HG02870 (cell line): ENCODE measurements around the gene KLK14.

Experiments
- ATAC-seq: cut with Tn5 transposase; IDR thresholded peaks from one replicate; pipeline ENCODE4 v1.9.1; 2021; ENCODE audit warnings: mild to moderate bottlenecking, moderate library complexity; ENCODE audit not compliant: unreplicated experiment

The KLK14 gene

GRCh38 chr19:51055866-51056265 lies 26.8 kb downstream of the KLK14 start:
- ATAC-seq, result no peak

- ATAC-seq, result no peak
These were observed 35.7 kb downstream of the KLK14 start for GRCh38 chr19:51047031-51047335.

- ATAC-seq, result no peak
These were observed 38.4 kb downstream of the KLK14 start for GRCh38 chr19:51044327-51044726.

- ATAC-seq, result no peak
These were observed 39.2 kb downstream of the KLK14 start for GRCh38 chr19:51043497-51043896.

GRCh38 chr19:51040151-51040550 lies 42.5 kb downstream of the KLK14 start:
- no peak for ATAC-seq

- ATAC-seq, result no peak
These were observed 46.2 kb downstream of the KLK14 start for GRCh38 chr19:51036519-51036918.

GRCh38 chr19:51034704-51035103 lies 48.0 kb downstream of the KLK14 start, which contains the start of gene KLK12:
TSS of gene KLK12 (minus strand) at chr19:51035002. CDS start at chr19:51034621, 381 bp downstream.
- ATAC-seq, result no peak

GRCh38 chr19:51031880-51032225 lies 50.8 kb downstream of the KLK14 start:
- ATAC-seq, result no peak

GRCh38 chr19:51031220-51031879 lies 51.3 kb downstream of the KLK14 start:
- ATAC-seq, result no peak

- no peak for ATAC-seq
These were observed 52.1 kb downstream of the KLK14 start for GRCh38 chr19:51030631-51031030.

- ATAC-seq, result no peak
These were observed 53.0 kb downstream of the KLK14 start for GRCh38 chr19:51029718-51030117.
